Activated CD4-positive, alpha-beta memory T cell treated with anti-CD3 and anti-CD28 coated beads, Interleukin-2, amount 10 ng/mL, durations not matched to agents 7 days and 5 days (primary cell): Measurements from ENCODE around the gene FAT2. TPM values are rescaled to one million over a fixed set of nuclear protein-coding genes. Genes with fewer than 3 reads are reported as not detected.

ENCODE experiments used
- CTCF ChIA-PET: fragments of 350-600 bp; sonication (Branson Sonifier 250); formaldehyde crosslinking; loops from one replicate; lab custom pipeline; 2021; ENCODE audit warnings: antibody characterized with exemption, inconsistent platforms; lab: Charles Lee
- POLR2A ChIA-PET: fragments of 350-600 bp; sonication (Branson Sonifier 250); formaldehyde crosslinking; loops from one replicate; lab custom pipeline; 2021; ENCODE audit warnings: antibody characterized with exemption; lab: Charles Lee
- DNase-seq: peaks from one replicate; pipeline ENCODE4 v3.0.0-alpha.2; 2020
- H3K27ac Mint-ChIP-seq: one replicate; pipeline ENCODE4 v1.8.0; 2021; ENCODE audit warnings: mild to moderate bottlenecking, mixed read lengths
- H3K27me3 Mint-ChIP-seq: one replicate; pipeline ENCODE4 v1.8.0; 2021; ENCODE audit warnings: mixed read lengths
- H3K36me3 Mint-ChIP-seq: one replicate; pipeline ENCODE4 v1.8.0; 2021; ENCODE audit warnings: low read depth, mixed read lengths
- H3K4me1 Mint-ChIP-seq: one replicate; pipeline ENCODE4 v1.8.0; 2021; ENCODE audit warnings: mixed read lengths
- H3K4me3 Mint-ChIP-seq: one replicate; pipeline ENCODE4 v1.8.0; 2021; ENCODE audit warnings: mild to moderate bottlenecking, mixed read lengths
- H3K9me3 Mint-ChIP-seq: one replicate; pipeline ENCODE4 v1.8.0; 2021; ENCODE audit warnings: mixed read lengths
- total RNA-seq, 2 experiments: library from RNA; stranded (reverse); gene quantifications; one replicate each; pipeline ENCODE4 v1.2.3, GENCODE V29; 2021

The FAT2 gene
- total RNA-seq, 2 experiments from 2014 or later: not detected

DNA sequence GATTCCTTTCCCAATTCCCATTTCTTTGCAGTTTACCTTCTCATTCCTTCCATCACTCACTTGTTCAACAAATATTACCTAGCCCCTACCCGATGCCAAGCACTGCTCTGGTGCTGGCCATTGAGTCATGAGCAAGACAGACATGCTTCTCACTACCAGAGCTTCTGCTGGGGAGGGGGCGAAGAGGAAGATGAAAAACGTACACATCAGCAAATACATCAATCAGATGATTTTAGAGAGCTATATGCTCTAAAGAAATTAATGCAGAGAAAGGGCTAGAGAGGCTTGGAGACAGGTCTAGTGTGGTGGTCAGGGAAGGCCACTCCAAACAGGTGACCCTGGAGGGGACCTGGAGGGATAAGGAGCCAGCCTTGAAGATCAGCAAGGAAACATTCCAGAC lies 14.4 kb upstream of the FAT2 start:
- H3K4me1 Mint-ChIP-seq: no peaks in the 10 kb centered on the region
- peaks cover 13% of the 10 kb centered on the region for H3K27me3 Mint-ChIP-seq
- no peak overlapping the region for H3K4me3 Mint-ChIP-seq
- DNase-seq: no peak
- no peaks in the 10 kb centered on the region for H3K36me3 Mint-ChIP-seq
- ChIA-PET POLR2A (no interaction called here), CTCF (no interaction called here)
- no peak overlapping the region for H3K27ac Mint-ChIP-seq
- no peaks in the 10 kb centered on the region for H3K9me3 Mint-ChIP-seq

GRCh38 chr5:151602806-151603205 lies 11.7 kb upstream of the FAT2 start:
- H3K4me3 Mint-ChIP-seq: no peak overlapping the region
- H3K4me1 Mint-ChIP-seq: peaks cover 2% of the 10 kb centered on the region
- H3K27me3 Mint-ChIP-seq: peaks cover 8% of the 10 kb centered on the region
- DNase-seq: no peak
- H3K9me3 Mint-ChIP-seq: no peaks in the 10 kb centered on the region
- no peak overlapping the region for H3K27ac Mint-ChIP-seq
- ChIA-PET CTCF (interaction anchor here (0.5 kb wide), 1 partner anchor 436 kb away, joined by 4 read pairs; no protein-coding TSS in a partner anchor), POLR2A (no interaction called here)
- no peaks in the 10 kb centered on the region for H3K36me3 Mint-ChIP-seq

DNA sequence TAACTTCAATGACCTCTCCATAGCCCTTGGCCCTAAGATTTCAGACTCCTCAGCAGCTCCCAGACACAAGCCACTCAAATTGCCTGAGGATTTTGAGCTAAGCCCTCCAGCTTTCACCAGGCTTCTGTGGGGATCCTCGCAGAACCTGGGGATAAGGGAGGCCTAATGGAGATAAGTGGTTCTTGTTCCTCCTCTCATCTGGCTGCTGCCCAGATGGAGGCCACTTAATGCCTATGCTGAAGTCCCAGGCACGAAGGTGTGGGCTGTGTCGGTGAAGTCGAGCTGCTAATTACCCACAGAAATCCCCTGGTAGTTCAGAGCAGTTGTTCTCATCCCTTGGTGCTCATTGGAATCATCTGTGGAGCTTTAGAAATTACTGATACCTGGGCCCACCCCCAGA lies 10.3 kb upstream of the FAT2 start:
- Mint-ChIP-seq H3K27ac (no peak overlapping the region), H3K9me3 (no peaks in the 10 kb centered on the region), H3K27me3 (peaks cover 8% of the 10 kb centered on the region), H3K36me3 (no peaks in the 10 kb centered on the region), H3K4me1 (peaks cover 2% of the 10 kb centered on the region), H3K4me3 (no peak overlapping the region)
- POLR2A ChIA-PET: no interaction called here
- CTCF ChIA-PET: no interaction called here
- no peak for DNase-seq

DNA sequence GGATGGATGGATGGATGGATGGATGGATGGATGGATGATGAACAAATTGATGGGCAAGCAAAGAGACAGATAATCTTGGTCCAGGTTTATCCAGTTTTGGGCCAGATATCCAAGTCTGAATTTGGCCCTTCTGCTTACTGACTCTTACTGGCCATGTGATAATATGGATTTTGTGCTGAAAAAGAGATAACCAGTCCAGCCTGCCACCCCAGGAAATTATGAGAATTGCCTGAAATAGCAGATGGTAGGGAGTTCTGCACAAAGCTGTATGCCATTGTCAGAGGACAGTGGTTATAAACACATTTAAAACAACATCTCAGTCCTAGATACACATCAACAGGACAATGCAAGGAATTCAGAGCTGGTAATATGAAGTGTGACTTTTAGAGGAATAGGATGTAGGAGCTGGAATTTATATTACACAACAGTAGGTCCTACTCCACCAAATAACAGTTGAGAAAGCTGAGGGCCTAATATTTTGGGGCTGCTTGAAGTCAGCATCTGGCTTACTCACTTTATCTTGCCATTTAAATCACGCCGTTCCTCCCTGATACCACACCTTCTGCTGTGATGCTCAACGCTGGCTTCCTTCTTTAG lies 9.0 kb upstream of the FAT2 start:
- Mint-ChIP-seq H3K27me3 (peaks cover 8% of the 10 kb centered on the region), H3K4me1 (peaks cover 2% of the 10 kb centered on the region), H3K36me3 (no peaks in the 10 kb centered on the region), H3K4me3 (no peak overlapping the region), H3K27ac (no peak overlapping the region), H3K9me3 (no peaks in the 10 kb centered on the region)
- ChIA-PET CTCF (no interaction called here), POLR2A (no interaction called here)
- no peak for DNase-seq

GRCh38 chr5:151598984-151599383 lies 7.9 kb upstream of the FAT2 start:
- H3K4me3 Mint-ChIP-seq: no peak overlapping the region
- H3K9me3 Mint-ChIP-seq: no peaks in the 10 kb centered on the region
- CTCF ChIA-PET: no interaction called here
- peaks cover 2% of the 10 kb centered on the region for H3K27me3 Mint-ChIP-seq
- no peak overlapping the region for H3K27ac Mint-ChIP-seq
- no peak for DNase-seq
- POLR2A ChIA-PET: no interaction called here
- peaks cover 2% of the 10 kb centered on the region for H3K4me1 Mint-ChIP-seq
- no peaks in the 10 kb centered on the region for H3K36me3 Mint-ChIP-seq

- no peak for DNase-seq
- CTCF ChIA-PET: no interaction called here
- POLR2A ChIA-PET: no interaction called here
- no peak overlapping the region for H3K4me3 Mint-ChIP-seq
- no peaks in the 10 kb centered on the region for H3K9me3 Mint-ChIP-seq
- H3K27ac Mint-ChIP-seq: no peak overlapping the region
- H3K36me3 Mint-ChIP-seq: no peaks in the 10 kb centered on the region
- no peaks in the 10 kb centered on the region for H3K27me3 Mint-ChIP-seq
- peaks cover 2% of the 10 kb centered on the region for H3K4me1 Mint-ChIP-seq
Observed at GRCh38 chr5:151598549-151598948, 7.4 kb upstream of the FAT2 start.

- H3K27ac Mint-ChIP-seq: no peak overlapping the region
- ChIA-PET CTCF (no interaction called here), POLR2A (no interaction called here)
- no peaks in the 10 kb centered on the region for H3K36me3 Mint-ChIP-seq
- peaks cover 2% of the 10 kb centered on the region for H3K4me1 Mint-ChIP-seq
- no peaks in the 10 kb centered on the region for H3K27me3 Mint-ChIP-seq
- no peaks in the 10 kb centered on the region for H3K9me3 Mint-ChIP-seq
- no peak overlapping the region for H3K4me3 Mint-ChIP-seq
- DNase-seq: no peak
Observed at GRCh38 chr5:151597749-151598148, 6.6 kb upstream of the FAT2 start.

DNA sequence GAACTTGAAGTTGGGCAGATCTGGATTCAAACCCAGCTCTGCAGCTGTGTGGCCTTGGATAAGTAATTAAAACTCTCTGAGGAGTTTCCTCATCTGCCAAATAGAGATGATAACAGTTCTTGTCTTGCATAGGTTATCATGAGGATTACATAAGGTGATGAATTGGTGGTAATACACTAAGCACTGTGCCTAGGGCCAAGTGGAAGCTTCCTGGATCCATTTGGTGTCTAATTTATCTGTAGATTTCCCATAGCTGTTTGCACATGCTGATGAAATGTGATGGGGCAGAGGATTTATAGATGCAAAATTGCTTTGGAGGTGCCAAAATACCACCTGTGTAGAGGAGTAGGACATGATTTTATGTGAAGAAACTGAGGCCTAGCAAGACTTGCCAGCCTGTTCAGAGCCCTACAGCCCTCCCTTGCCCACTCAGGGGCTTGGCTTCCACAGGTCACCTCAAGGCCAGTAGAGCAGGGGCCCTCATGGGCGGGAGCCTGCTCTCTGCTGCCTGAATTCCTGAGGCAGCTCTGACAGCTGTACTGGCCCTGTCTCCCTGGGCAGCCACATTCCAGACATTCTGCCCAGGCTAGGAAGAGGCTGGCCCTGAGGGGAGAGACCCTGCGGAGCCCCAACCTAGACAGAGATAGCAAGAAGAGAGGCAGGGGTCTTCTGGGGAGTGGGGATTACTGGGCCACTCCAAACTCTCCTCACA lies 5.9 kb upstream of the FAT2 start:
- H3K27ac Mint-ChIP-seq: no peak overlapping the region

GRCh38 chr5:151595411-151595826 lies 4.3 kb upstream of the FAT2 start:
- DNase-seq: no peak
- Mint-ChIP-seq H3K9me3 (no peaks in the 10 kb centered on the region), H3K4me3 (no peak overlapping the region), H3K36me3 (no peaks in the 10 kb centered on the region), H3K4me1 (peaks cover 2% of the 10 kb centered on the region), H3K27ac (no peak overlapping the region), H3K27me3 (no peaks in the 10 kb centered on the region)
- POLR2A ChIA-PET: no interaction called here
- CTCF ChIA-PET: no interaction called here

More for the DNA sequence above, 5.9 kb upstream of the FAT2 start:
- Mint-ChIP-seq H3K4me3 (no peak overlapping the region), H3K36me3 (no peaks in the 10 kb centered on the region), H3K9me3 (no peaks in the 10 kb centered on the region), H3K4me1 (peaks cover 2% of the 10 kb centered on the region), H3K27me3 (no peaks in the 10 kb centered on the region)
- CTCF ChIA-PET: no interaction called here
- no peak for DNase-seq
- POLR2A ChIA-PET: no interaction called here

DNA sequence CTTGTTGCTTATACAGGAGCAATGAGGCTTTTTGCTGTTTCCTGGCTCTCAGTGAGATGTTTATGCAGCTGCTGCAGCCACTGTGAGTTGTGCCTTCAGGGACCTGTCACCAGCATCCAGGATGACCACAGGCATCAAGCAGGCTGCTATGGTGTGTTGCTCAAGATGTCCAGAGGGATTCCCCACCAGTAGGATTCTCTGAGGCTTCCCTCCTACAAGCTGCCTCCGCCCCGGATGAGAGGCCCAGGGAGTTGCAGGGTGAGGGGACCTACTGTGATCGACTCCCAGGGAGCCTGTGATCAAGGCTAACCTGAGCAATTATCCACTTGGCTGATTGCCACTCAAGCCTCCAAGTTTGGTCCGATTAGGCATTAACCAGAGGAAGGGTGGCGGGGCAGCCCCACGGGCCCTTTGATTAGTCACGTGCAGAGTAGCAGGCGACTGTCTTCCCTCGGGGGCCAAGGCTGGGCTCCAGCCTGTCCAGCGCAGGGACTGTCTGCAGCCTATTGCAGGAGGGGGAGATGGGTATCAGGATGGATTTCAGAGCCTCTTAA lies 1.8 kb upstream of the FAT2 start:
- Mint-ChIP-seq H3K36me3 (no peaks in the 10 kb centered on the region), H3K27ac (no peak overlapping the region), H3K9me3 (no peaks in the 10 kb centered on the region), H3K27me3 (no peaks in the 10 kb centered on the region), H3K4me1 (no peaks in the 10 kb centered on the region), H3K4me3 (no peak overlapping the region)
- no peak for DNase-seq
- ChIA-PET POLR2A (no interaction called here), CTCF (no interaction called here)

DNA sequence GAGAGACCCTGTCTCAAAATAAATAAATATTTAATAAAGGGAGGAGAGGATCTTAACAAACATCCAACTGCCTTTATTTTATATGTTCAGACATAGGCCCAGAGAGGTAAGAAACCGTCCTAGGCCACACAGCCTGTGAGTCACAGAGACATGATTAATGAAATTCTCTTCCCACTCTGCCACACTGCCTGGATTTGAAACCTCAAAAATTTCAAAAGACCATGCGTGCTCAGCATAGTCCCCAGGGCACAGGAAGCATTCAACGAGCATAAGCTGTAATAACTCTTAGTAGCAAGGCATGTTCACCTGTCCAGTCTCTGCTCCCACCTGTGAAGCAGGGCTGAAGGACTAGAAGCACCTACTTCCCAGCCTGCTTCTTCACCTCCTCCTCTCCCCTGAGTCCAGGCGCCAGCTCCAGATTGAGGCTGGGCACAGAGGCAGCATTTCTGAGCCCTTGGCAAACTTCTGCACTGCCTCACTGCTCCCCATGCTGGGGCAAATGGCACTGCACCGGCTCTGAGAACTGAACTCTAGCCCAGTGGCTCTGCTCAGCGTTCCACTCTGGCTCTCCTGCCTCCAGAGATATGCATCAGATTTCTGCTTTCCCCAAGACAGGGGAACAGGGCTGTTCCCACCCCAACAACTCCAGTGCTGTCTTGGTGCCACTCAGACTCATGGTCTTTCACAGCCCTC lies 1.1 kb downstream of the FAT2 start:
- POLR2A ChIA-PET: no interaction called here
- DNase-seq: no peak
- Mint-ChIP-seq H3K36me3 (no peaks in the 10 kb centered on the region), H3K9me3 (no peaks in the 10 kb centered on the region), H3K4me3 (no peak overlapping the region), H3K4me1 (no peaks in the 10 kb centered on the region), H3K27me3 (no peaks in the 10 kb centered on the region), H3K27ac (no peak overlapping the region)
- CTCF ChIA-PET: no interaction called here

GRCh38 chr5:151587796-151588555 lies 3.2 kb downstream of the FAT2 start:
- POLR2A ChIA-PET: no interaction called here
- no peaks in the 10 kb centered on the region for H3K36me3 Mint-ChIP-seq
- H3K4me1 Mint-ChIP-seq: no peaks in the 10 kb centered on the region
- H3K27ac Mint-ChIP-seq: no peak overlapping the region
- H3K27me3 Mint-ChIP-seq: no peaks in the 10 kb centered on the region
- no peak for DNase-seq
- no peaks in the 10 kb centered on the region for H3K9me3 Mint-ChIP-seq
- no peak overlapping the region for H3K4me3 Mint-ChIP-seq
- CTCF ChIA-PET: no interaction called here

DNA sequence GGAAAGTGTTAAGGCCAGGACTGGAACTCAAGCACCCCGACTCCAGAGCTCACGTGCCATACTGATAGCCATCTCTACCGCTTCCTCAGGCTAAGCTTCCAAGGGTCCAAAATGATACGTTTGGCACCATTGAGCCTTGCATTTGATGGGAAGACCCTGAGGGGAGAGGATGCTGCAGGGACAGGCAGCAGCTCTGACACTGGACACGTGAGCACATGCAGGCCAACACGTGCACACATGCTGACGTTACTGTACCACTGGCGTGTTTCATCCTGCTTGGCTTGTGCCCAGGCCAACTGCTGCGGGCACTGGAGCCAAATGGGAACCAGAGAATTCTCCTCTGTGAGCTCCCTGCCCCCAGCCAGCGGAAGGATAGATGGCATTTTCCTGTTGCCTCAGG lies 5.2 kb downstream of the FAT2 start:
- no peaks in the 10 kb centered on the region for H3K27me3 Mint-ChIP-seq
- CTCF ChIA-PET: no interaction called here

More for the DNA sequence above, 5.2 kb downstream of the FAT2 start:
- Mint-ChIP-seq H3K4me3 (no peak overlapping the region), H3K36me3 (no peaks in the 10 kb centered on the region), H3K4me1 (no peaks in the 10 kb centered on the region), H3K9me3 (no peaks in the 10 kb centered on the region), H3K27ac (no peak overlapping the region)
- DNase-seq: no peak
- POLR2A ChIA-PET: no interaction called here
